HG03457 (cell line): ENCODE data around the gene ZNF485.

ENCODE experiments used
- ATAC-seq: cut with Tn5 transposase; IDR thresholded peaks from one replicate; pipeline ENCODE4 v1.9.1; 2021; ENCODE audit warnings: moderate number of reproducible peaks; ENCODE audit not compliant: unreplicated experiment

The ZNF485 gene

DNA sequence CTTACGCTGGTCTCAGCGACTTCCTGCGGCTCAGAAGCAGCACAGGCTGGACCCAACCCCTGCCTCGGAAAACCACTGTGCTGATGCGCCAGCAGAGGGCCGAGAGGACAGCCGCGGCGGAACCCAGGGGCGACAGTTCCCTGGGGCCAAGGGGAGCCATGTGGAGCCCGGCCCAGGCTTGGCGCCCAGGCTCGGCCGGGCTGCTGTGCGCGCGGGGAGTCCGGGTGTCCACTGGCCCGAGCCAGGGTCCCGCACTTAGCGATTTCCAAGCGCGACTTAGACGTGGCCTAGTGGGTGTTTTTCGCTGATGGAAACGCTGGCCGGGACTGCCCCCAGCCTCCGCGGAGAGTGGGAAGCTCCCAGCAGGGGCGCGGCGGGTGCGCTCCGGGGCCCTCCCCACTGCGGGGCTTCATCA lies 61.1 kb downstream of the ZNF485 start:
- no peak for ATAC-seq
